OCI-LY3 (cell line): ENCODE results near the gene SIK1.

Experiments
- EZH2phosphoT487 ChIP-seq: fragments of 200-600 bp; shearing (Covaris generic); IDR thresholded peaks from 2 replicates; pipeline ENCODE4 v1.6.1; 2018; ENCODE audit warnings: antibody characterized with exemption, mixed run types, low read depth
- TF ChIP-seq, protein P1 (sequence below): fragments of 200-600, 300-600 bp; sonication (generic); IDR thresholded peaks from 2 replicates; pipeline ENCODE4 v1.5.1; 2014; ENCODE audit warnings: antibody characterized with exemption, low read length, low read depth

DNA sequence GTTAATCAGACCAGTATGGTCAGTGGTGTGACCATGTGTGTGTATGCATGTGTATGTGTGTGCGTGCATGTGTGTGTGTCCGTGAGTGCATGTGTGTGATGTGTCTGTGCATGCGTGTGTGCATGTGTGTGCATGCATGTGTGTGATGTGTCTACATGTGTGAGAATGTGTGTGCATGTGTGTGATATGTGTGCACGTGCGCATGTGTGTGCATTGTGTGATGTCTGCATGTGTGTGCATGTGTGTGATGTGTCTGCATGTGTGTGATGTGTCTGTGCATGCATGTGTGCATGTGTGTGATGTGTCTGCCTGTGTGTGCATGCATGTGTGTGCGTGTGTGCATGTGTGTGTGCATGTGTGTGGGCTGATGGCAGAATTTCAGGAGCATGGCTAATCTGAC is 58.2 kb downstream of the SIK1 start:
- TF ChIP-seq, protein P1, sequence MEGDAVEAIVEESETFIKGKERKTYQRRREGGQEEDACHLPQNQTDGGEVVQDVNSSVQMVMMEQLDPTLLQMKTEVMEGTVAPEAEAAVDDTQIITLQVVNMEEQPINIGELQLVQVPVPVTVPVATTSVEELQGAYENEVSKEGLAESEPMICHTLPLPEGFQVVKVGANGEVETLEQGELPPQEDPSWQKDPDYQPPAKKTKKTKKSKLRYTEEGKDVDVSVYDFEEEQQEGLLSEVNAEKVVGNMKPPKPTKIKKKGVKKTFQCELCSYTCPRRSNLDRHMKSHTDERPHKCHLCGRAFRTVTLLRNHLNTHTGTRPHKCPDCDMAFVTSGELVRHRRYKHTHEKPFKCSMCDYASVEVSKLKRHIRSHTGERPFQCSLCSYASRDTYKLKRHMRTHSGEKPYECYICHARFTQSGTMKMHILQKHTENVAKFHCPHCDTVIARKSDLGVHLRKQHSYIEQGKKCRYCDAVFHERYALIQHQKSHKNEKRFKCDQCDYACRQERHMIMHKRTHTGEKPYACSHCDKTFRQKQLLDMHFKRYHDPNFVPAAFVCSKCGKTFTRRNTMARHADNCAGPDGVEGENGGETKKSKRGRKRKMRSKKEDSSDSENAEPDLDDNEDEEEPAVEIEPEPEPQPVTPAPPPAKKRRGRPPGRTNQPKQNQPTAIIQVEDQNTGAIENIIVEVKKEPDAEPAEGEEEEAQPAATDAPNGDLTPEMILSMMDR = no peak
- TF ChIP-seq EZH2phosphoT487 = no peak
